K562 (cell line): ENCODE measurements around the gene DYNC1I2. TPM values are rescaled to one million over a fixed set of nuclear protein-coding genes. Genes with fewer than 3 reads are reported as not detected.
A peak's percentile ranks its signal among the peaks of the same experiment; 100 is the strongest.

ENCODE experiments used
- E2F8 ChIP-seq: fragments of 450-650 bp; IDR thresholded peaks from 2 replicates; pipeline ENCODE4 v1.7.1; 2018; ENCODE audit warnings: mild to moderate bottlenecking, low read depth; ENCODE audit not compliant: partially characterized antibody
- FOXJ3 ChIP-seq: sonication (generic); formaldehyde crosslinking; IDR thresholded peaks from 2 replicates; pipeline ENCODE4 v1.4.0; 2020; ENCODE audit warnings: mild to moderate bottlenecking, missing genetic modification reagents
- KDM5B ChIP-seq: fragments of 200-600 bp; sonication (generic); IDR thresholded peaks from 2 replicates; pipeline ENCODE4 v1.6.1; 2012; ENCODE audit warnings: low read depth, mild to moderate bottlenecking, moderate library complexity, low read length, control low read depth, inconsistent platforms; ENCODE audit not compliant: insufficient replicate concordance
- RREB1 ChIP-seq: fragments of 250-450 bp; sonication (Bioruptor Pico); IDR thresholded peaks from 2 replicates; pipeline ENCODE4 v1.4.0; 2020
- polyA plus RNA-seq, 8 experiments: library from polyadenylated mRNA; depleted of rRNA in 4 of 8; stranded (reverse) in 5 of 8; unstranded in 3 of 8; fragments of >200 nt; fragmentation: Nextera tagmentation in 2 of 8; fragmentation: Illumina TruSeq in 1 of 8; extraction: Ambion mirVana in 2 of 8; extraction: Trizol in 1 of 8; gene quantifications; 2 replicates each; pipeline versions ENCODE4 v1.2.1 to v1.2.3, GENCODE V29; 2011 to 2014; ENCODE audit warnings: inconsistent platforms in 1 of 8, missing spikeins in 1 of 8
- total RNA-seq, 7 experiments: library from RNA; depleted of rRNA in 6 of 7; stranded (reverse); fragments of >200 nt in 6 of 7; fragmentation: Illumina TruSeq in 2 of 7; extraction: Trizol in 2 of 7; gene quantifications; 2 replicates each; pipeline versions ENCODE4 v1.2.1 to v1.2.3, GENCODE V29; 2011 to 2021; ENCODE audit warnings: low replicate concordance in 1 of 7

The DYNC1I2 gene
- total and polyA plus RNA-seq, 9 of the 15 experiments (the other 6 are each of a cell fraction or from before 2014, with no cell fraction given) = 59.1 to 204 (median 100) TPM

GRCh38 chr2:171687287-171688128, at the start of gene DYNC1I2 (continued):
- TF ChIP-seq RREB1 (CRISPR knock-in tag) (0 out of 2 replicates have a peak, but pooled peaks have one; percentile 55), E2F8 (peak; percentile 63), FOXJ3 (CRISPR knock-in tag) (no peak), KDM5B (peak; percentile 91)
